HG03196 (cell line): ENCODE data around the gene RAI1.

Source experiments
- ATAC-seq: cut with Tn5 transposase; IDR thresholded peaks from one replicate; pipeline ENCODE4 v1.9.1; 2021; ENCODE audit not compliant: unreplicated experiment

Gene RAI1

GRCh38 chr17:17824119-17824782, 143.0 kb downstream of the RAI1 start:
- peak; percentile 12 for ATAC-seq

DNA sequence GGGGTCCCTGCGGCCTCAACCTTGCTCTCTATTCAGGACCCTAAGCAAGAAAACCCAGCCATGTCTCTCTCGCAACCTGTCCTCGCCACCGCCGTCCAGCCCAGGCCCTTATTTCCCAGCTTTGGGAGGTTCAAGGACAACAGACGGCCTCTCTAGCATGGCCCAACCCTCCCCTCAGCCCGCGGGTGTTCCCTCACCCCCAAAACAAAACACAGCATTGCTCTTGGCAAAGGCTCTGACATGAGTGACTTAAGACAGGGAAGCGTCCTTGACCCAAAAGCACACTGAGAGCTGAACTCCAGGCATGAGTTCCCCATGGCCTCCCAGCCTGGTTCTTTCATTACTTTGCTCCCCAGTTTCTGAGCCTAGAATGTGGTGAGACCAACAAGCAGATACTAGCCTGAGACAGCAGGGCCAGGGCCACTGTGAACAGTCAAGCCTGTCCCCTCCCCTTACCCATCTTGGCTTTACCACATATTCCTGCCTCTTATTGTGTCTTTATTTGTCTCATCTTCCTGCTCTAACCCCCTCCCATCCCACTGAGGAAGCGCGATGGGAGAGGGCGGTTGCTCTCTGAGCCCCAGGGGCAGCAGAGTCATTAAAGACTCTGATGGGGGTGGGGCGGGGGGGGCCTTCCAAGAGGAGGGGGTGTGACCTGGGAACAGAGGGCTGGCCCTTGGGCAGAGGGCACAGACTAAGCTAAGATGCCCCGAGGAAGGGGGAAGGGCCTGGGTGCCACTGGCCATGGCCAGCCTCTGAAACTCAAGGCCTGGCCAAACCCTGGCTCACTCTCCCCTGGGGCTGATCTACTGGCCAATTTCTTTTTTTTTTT, 143.7 kb downstream of the RAI1 start:
- ATAC-seq = no peak

- ATAC-seq = no peak
These were observed 145.1 kb downstream of the RAI1 start for GRCh38 chr17:17826342-17826713.

- no peak for ATAC-seq
These were observed 145.9 kb downstream of the RAI1 start for GRCh38 chr17:17826942-17827785.

DNA sequence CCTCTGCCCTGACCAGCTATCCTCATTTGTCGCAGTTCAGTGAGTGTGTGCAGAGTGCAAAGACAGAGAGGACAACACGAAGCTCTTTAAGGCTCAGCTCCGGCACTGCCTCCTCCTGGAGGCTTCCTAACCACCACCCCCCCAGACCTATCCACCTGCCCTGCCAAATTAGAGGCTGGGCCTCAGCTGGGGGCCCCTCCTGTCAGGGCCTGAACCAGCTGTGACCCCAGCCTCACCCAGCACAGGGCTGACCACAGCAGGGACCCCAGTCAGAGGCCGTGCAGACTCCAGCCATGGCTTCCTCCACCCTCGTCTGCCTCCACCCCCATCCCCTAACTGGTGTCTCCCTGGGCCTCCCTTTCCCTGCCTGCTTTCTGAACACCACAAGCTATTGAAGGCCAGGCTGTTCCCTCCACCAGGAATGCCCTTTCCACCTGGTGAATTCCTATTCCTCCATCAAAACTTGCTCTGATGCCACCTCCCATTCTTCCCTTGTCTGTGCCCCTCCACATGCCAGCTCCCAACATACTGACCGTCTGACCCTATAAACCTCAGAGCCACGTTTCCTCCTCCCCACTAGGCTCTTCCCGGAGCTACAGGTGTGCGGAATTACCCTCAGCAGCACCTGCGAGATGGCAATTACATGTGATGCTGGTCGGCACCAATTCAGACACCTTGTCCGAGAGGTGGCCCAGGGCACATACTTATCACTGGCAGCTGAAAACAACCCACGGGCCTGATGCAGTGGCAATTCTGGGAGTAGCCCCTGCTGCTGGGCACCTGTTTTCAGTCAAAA, 146.8 kb downstream of the RAI1 start:
- ATAC-seq = no peak

DNA sequence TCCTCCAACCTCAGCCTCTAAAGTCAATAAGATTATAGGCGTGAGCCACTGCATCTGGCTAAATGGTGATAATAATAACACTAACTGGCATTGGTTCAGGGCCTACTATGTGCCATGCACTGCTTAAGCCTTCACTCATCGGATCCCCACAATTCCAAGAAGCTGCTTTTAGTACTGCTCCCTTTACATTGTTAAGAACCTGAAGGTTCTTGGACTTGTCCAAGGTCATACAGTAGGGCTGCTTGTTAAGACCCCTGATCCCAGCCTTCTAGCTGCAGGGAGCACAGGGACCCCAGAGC, 149.0 kb downstream of the RAI1 start:
- ATAC-seq = no peak

DNA sequence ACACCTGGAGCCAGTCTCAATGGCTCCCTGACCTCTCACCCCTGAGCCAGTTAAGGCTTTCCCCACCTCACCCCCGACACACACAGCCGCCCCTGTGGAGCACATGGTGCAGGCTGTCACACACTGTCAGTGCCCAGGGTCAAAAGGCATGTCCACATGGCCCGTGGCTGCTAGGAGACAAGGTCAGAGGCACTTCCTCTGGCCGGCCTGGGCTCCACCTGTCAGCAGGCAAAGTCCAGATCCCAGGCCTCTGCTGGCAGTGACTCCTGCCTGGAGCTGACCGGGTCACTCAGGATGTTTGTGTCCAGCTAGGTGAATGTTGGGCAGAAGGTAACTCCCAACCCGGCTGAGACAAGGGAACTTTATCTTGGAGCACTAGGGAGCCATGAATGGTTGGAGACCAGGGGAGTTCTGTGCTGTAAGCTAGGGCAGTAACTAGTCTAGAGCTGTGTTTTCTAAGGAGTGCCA, 149.5 kb downstream of the RAI1 start:
- ATAC-seq = no peak

- ATAC-seq = no peak
These were observed 150.2 kb downstream of the RAI1 start for GRCh38 chr17:17831208-17832031.

GRCh38 chr17:17832032-17832363, 150.7 kb downstream of the RAI1 start:
- no peak for ATAC-seq

GRCh38 chr17:17833658-17834357, 152.6 kb downstream of the RAI1 start:
- no peak for ATAC-seq

DNA sequence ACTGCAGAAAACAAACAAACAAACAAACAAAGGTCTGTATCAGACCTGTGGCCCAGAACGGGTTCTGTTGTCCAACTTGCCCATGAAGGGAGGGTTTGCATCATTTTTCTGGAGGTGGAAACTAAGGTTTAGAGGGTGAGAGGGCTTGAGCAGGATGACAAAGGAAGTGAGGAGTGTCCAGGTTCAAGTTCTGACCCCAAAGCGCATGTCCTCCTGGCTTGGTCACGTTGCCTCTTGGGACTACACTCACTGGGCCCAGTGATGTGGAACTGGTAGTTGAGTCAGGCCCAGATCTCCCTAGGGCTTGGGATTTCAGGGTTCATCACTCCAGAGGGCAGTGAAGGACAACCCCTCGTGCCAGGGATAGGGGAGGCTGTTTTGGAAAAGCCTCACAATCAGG, 153.7 kb downstream of the RAI1 start:
- no peak for ATAC-seq

DNA sequence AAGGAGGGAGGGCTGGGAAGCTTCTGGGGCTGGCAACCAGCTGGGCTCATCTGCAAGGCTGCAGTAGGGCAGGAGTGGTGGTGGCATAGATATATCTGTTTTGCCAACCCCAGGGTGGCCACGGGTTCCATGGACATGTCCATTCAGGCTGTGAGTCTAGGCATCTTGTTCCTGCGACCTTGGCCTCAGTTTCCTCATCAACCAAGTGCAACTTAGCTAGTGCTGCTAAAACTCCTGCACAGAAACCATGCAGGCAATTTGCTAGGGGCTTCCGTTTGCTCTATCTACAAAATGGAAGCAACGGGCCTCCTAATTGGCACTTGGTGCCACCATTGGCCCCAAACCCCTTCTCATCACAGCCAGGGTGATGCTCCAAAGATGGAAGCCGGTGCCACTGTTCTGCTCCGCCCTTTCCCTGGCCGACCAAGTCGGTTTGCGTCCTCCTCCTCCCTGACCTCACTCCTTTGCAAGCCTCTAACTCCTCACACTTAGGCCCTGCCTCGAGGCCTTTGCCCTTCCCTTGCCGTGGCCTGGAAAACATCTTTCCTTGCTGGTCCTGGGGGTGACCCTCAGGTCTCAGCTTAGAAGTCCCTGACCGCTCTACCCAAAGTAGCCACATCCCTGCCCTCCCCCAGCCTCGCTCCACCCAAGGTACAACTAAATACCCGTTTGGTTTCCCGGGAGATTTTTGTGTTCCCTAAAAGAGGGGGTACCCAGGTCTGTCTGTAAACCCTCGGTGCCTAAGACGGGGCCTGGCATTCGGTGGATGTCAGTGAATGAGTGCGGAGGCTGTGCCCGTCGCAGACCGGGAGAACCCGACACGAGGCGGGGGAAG, 154.4 kb downstream of the RAI1 start:
- ATAC-seq = no peak

- ATAC-seq = peak; percentile 63
These were observed 155.1 kb downstream of the RAI1 start for GRCh38 chr17:17836250-17836817.

- ATAC-seq = peak; percentile 15
These were observed 155.6 kb downstream of the RAI1 start, which contains the start of gene SREBF1 for GRCh38 chr17:17836818-17837379. TSS of gene SREBF1 (minus strand) at chr17:17836986. CDS start at chr17:17836817, 169 bp downstream.

DNA sequence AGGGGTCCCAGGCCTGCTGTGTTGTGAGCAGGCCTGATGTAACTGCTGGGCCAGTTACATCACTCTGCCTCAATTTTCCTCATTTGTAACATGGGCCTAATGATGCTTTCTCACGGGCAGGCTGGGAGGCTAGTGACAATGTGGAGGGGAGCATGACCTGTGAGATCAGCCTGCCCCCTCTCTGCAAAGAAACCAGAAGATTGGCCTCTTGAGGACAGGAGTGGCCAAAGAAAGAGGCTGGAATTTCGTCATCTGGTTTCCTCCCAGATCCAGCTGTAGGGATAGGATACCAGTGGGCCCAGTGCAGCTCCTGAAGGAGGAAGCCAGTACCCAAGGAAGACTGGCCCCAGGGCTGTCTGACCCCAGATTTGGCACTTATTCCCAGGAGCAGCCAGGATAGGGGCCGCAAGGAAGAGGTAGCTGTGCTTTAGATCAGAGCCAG, 156.1 kb downstream of the RAI1 start:
- no peak for ATAC-seq

DNA sequence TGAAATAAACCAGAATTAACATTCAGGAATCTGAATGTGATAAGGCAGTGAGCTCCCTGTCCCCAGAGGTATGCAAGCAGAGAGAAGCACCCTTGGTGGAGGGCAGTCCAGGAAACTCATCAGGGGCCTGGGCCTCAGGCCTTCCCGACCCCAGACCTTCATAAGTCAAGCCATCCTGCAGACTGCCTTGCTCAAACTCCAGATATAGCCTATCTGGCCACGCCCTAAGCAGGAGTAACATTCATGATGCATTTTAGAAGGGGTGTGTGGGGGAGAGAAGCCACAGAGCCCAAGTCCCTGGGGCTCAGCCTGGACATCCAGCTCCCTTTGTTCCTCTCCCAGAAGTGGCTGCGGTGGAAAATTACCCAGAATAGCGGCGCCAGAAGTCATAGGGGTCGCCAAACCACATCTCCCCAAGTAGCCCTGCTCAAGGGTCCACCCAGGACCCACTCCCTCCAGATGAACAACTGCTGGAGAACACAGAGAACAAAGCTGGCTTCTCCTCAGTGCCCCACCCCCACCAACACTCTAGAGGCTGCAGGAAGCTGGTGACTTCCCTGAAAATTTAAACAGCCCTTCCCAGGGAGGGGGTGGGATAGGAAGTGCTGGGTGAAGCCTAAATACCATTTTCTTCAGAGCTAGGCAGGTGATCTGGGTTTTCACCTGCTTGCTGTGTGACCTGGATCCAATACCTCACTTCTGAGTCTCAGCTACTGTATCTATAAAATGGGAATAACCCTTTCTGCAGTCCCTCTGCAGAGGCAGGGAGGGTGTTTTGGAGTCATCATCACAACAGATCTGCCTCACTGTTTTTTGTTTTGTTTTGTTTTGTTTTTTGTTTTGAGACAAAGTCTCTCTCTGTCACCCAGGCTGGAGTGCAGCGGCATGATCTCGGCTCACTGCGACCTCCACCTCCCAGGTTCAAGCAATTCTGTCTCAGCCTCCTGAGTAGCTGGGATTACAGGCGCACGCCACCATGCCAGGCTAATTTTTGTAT, 157.0 kb downstream of the RAI1 start:
- ATAC-seq = no peak
